Neural cell (in vitro differentiated cells): Measurements from ENCODE around the gene DENND10.
"Not testable (repeated sequence)": the region's sequence is repeated elsewhere in the genome, so short reads cannot be mapped to it uniquely, and the experiment has no call there.

Experiments
- EZH2 ChIP-seq: fragments of 200-600, 300-800 bp; shearing (Covaris generic), sonication (generic); IDR thresholded peaks from 2 replicates; pipeline ENCODE4 v1.6.1; 2014; ENCODE audit warnings: antibody characterized with exemption, low read length, borderline replicate concordance, mild to moderate bottlenecking; ENCODE audit not compliant: insufficient read depth, poor library complexity, severe bottlenecking
- TF ChIP-seq, protein P1 (sequence below): fragments of 450-650 bp; IDR thresholded peaks from 2 replicates; pipeline ENCODE4 v1.5.1; 2014; ENCODE audit warnings: antibody characterized with exemption, mild to moderate bottlenecking, moderate library complexity; ENCODE audit not compliant: poor library complexity, severe bottlenecking
- TF ChIP-seq, protein P2 (sequence below): IDR thresholded peaks from 2 replicates; pipeline ENCODE4 v1.6.1; 2012; ENCODE audit warnings: borderline replicate concordance

DNA sequence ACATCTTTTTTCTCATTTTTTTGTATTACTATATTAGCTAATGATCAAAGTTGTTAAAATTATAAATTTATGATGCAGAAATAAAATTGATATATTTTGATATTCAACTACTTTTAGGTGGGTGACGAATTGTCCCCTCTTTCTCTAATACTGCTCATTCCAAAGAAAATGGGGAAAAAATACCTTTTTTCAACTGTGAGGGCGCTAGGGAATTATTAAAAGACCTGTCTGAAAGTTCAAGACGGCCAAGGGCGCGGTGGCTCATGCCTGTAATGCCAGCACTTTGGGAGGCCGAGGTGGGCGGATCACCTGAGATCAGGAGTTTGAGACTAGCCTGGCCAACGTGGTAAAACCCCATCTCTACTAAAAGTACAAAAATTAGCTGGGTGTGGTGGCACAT lies 34.0 kb downstream of the DENND10 start:
- TF ChIP-seq, protein P1, sequence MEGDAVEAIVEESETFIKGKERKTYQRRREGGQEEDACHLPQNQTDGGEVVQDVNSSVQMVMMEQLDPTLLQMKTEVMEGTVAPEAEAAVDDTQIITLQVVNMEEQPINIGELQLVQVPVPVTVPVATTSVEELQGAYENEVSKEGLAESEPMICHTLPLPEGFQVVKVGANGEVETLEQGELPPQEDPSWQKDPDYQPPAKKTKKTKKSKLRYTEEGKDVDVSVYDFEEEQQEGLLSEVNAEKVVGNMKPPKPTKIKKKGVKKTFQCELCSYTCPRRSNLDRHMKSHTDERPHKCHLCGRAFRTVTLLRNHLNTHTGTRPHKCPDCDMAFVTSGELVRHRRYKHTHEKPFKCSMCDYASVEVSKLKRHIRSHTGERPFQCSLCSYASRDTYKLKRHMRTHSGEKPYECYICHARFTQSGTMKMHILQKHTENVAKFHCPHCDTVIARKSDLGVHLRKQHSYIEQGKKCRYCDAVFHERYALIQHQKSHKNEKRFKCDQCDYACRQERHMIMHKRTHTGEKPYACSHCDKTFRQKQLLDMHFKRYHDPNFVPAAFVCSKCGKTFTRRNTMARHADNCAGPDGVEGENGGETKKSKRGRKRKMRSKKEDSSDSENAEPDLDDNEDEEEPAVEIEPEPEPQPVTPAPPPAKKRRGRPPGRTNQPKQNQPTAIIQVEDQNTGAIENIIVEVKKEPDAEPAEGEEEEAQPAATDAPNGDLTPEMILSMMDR, result not testable (repeated sequence)
- TF ChIP-seq, protein P2, sequence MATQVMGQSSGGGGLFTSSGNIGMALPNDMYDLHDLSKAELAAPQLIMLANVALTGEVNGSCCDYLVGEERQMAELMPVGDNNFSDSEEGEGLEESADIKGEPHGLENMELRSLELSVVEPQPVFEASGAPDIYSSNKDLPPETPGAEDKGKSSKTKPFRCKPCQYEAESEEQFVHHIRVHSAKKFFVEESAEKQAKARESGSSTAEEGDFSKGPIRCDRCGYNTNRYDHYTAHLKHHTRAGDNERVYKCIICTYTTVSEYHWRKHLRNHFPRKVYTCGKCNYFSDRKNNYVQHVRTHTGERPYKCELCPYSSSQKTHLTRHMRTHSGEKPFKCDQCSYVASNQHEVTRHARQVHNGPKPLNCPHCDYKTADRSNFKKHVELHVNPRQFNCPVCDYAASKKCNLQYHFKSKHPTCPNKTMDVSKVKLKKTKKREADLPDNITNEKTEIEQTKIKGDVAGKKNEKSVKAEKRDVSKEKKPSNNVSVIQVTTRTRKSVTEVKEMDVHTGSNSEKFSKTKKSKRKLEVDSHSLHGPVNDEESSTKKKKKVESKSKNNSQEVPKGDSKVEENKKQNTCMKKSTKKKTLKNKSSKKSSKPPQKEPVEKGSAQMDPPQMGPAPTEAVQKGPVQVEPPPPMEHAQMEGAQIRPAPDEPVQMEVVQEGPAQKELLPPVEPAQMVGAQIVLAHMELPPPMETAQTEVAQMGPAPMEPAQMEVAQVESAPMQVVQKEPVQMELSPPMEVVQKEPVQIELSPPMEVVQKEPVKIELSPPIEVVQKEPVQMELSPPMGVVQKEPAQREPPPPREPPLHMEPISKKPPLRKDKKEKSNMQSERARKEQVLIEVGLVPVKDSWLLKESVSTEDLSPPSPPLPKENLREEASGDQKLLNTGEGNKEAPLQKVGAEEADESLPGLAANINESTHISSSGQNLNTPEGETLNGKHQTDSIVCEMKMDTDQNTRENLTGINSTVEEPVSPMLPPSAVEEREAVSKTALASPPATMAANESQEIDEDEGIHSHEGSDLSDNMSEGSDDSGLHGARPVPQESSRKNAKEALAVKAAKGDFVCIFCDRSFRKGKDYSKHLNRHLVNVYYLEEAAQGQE, result not testable (repeated sequence)
- not testable (repeated sequence) for TF ChIP-seq EZH2
